LoVo (cell line): ENCODE measurements around the gene GALNT12.
A peak's percentile ranks its signal among the peaks of the same experiment; 100 is the strongest.

ENCODE experiments used
- DNase-seq: peaks from one replicate; pipeline ENCODE4 v3.0.0-alpha.2; 2016; ENCODE audit warnings: low spot score

GALNT12 gene

DNA sequence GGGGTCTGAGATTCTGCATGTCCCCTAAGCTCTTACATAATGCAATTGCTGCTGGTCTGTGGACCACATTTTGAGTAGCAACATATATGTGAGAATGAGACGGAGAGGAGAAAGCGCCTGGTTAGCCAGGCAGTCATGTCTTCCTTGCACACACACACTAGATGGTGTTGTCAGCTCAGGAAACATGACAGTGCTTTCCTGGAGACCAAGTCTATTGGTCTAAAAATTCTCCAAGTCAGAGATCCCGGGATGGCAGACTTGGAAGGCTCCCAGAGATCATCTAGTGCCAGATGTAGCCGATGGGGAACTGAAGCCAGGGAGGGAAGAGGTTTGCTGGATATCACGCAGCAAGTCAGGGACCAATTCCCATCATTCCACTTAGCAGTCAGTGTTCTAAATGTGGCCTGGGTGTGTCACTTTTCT lies 53.4 kb downstream of the GALNT12 start:
- DNase-seq: peak; percentile 32

DNA sequence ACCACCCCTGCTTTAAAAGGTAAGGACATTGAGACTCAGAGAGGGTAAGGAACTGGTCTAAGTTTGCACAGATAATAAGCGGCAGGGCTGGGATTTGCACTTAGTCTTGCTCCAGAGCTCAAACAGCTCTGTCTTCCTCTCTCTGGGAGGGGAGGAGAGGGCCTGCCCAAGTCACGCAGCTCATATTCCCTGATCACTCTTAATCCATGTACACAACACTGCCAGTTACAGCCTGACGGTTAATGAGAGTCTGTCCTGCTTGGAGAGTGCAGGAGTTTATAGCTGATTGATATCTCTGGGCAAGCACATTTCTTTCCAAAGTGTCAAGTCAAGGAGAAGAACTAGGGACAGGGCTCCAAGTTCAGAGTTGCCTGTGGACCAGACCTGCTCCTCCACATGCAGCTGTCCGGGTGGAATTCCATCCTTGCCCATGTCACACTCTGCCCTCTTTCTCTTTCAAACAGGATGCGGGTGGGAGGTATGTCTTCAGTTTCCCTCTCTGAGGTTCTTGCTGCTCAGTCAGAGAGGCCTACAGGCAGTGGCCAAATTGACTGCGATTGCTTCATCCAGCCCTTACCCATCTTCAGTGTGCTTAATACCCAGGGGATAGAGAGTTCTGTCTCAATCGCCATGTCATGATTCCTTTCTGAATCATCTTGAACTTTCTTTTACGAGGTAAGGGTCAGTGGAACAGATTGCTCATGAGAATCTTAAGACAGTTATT lies 54.5 kb downstream of the GALNT12 start:
- peak; percentile 72 for DNase-seq

DNA sequence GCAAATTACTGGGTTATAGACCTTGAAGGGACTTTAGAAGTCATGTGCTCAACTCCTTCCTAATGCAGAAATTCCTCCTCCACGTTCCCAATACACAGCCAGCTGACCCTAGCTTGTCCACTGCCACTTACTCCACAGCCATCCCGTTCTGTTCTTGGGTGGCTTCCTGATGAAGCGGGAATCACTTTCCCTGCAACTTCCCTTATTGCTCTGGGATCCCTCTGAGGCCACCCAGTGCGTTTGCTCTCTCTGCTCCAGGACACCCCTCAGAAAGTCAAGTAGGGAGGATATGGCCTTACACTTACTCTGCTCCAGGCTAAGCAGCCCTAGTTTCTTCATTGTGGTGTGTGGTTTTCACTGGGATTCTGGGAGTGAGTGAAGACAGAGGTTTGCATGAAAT lies 55.5 kb downstream of the GALNT12 start:
- DNase-seq: no peak

DNA sequence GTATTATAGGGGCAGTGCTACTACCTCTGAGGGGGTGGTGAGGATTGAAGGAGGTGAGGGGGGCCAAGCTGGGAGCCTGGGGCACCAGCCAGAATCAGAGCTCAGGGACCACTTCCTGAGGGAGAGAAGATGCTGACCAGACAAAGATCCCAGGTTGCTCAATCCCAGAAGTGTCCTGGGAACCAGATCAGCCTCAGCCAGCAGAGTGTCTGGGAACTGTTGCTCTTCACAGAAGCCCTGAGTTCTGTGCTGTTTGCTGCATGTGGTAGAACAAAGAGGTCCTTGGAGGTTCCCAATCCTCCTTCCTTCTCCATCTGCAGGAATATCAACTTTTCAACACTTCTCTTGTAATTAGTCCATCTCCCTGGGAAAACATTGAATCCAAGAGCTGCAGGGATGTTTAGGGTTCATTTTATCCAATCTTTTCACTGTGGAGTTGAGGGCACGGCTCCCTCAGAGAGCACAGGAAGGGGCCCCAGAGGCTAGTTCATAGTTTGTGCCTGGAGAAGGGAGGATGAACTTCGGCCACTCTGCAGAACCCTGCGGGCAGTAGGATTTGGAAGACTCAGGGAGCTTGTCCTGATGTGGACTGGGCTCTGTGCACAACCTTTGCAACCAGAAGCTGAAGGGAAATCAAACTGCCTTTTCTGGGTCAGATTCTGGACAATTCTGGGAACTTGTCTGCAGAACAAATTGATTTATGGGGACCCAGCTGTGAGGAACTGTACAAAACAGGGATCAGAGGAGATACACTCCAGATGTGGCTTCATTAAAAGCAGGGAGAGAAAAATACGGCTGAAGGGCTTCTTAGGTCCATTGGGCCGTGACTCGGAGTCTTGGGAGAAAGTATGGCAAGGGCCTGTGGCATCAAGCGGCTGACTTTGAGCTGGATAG lies 57.1 kb downstream of the GALNT12 start:
- DNase-seq: no peak

DNA sequence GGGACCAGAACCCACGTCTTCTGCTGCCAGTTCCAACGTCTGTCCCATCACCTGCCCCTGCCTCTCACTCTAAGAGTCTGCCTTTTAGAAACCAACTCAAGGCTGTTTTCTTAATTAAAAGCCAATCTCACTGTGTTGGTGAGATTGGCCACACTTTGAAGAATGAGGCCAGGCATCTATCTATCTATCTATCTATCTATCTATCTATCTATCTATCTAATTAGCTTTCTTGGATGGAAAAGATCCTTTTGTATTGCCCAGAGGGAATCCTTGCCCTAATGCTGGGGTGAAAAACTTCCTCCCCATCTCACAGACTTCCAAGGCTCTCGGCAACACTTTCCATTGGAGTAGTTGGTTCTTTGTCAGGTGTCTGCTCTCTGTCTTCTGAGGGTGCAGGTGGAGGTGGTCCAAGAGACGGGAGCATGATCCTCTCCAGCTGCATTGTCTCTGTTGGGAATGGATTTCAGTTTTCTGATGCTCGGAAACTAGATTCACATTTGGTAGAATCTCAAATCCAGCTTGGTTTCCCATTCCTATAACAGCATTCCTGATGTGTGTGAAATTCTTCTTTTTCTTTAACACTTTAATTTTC lies 57.9 kb downstream of the GALNT12 start:
- no peak for DNase-seq

DNA sequence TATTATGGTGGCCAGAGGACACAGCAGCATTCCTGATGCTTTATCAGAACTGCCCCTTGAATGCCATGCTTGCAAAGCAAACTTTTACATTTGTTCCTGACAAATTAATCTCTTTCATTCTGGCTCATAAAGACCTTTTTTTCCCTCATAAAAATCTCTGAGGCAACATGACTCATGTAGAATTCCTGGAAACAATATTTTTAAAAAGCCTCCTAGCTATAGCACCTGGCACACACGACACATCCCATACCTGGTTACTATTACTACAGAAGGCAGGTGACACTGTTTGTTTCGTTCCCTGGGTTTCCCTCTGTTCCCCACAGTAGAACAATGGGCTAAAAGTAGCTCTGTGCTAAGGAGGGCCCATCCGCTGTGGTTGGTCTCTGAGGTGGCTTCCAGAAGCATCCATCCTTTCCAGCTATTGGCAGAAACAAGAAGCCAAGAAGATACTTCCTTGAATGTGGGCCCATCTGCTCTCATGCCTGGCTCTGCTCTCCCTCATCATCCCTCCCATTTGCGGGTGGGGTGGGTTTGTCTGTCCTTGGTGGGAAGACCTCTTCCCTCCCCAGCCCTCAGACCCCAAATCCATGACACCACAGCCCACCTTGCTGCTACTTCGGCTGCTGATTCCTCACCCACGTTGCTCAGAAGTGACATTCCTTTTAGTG lies 59.1 kb downstream of the GALNT12 start:
- peak; percentile 69 for DNase-seq

DNA sequence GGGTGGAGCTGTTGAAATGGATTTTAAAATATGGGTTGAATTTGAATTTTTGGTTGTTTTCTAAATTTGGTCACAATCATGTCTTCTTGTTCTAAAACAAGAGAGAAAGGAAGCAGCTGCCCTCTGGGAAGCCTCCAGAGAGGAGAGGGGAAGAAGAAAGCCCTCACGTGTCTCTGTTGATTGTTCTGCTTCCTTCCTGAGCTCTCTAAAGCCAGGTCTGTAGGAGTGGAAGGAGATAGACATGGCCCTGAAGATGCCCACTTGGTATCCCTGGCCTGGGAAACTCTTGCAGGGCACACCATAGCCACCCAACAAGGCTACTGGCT lies 59.6 kb downstream of the GALNT12 start:
- no peak for DNase-seq

DNA sequence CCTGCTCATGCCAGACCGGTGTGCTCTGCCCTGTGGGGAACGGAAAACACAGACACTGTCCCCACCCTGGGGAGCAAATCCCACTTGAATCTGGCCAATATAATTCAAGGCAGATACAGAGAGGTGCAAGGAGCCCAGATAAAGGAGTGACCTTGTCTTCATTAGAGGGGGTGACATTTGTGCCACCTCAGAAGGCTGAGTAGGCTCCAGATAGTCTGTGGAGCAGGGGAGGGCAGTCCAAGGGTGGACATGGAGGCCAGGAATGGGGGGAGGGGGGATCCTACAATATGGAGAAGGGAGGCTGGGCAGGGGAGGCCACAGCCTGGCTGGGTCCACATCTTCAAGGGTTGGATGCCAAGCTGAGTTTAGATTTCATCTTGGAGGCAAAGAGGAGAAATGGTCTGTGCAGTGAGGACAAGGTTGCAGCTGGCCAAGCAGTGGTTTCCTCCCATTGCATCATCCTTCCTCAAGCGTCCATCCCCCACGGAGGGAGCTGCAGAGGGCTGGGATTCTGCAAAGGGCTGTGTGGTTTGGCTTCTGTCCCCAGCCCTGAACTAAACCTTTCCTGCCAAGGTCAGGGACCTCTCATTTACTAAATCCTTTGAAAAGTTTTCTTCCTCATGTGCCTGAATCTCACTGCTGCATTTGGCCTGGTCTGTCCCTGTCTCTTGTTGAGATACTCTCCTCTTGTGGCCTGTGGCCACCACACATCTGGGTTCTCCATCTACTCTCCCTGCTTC lies 60.1 kb downstream of the GALNT12 start:
- DNase-seq: peak; percentile 81

DNA sequence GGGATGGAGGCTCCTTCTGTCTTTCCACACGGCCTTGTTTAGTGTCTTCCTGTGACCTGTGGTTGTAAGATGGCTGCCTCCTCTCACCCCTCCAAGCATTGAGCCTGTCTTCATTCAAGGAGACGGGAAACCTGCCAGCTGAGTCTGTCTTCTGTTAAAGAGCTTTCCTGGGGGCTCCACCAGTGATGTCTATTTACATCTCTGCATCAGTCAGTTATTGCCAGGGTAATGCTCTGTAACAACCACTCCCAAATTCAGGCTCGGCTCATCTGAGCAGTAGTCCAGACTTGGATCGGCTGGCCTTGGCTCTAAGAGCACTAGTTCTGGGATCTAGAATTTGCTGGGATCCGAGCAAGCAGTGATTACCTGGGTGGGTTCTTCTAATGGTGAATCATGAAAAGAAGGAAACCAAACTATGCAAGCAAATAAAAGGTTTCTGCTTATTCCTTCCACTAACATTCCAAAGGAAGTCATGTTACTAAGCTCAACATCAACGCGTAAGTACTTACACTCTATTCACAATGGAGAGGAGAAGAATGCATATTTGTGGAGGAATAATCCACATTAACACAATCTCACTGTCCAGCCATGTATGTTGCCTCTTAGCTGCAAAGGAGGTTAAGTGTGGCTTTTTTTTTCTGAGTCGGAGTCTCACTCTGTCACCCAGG lies 61.7 kb downstream of the GALNT12 start:
- no peak for DNase-seq

DNA sequence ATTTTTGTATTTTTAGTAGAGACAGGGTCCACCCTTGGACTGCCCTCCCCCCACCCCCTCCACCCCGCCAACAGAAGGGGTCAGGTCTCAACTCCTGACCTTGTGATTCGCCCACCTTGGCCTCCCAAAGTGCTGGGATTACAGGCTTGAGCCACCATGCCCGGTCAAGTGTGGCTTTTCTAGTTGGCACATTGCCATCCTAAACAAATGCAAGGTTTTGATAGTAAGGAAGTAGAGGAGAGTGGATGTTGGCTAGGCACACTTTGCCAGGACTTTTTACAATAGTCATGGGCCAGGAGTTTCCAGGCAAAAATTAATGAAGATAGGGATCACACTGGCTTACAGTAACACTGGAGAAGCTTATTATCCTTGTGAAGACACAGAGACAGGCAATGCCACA lies 62.4 kb downstream of the GALNT12 start:
- DNase-seq: no peak

DNA sequence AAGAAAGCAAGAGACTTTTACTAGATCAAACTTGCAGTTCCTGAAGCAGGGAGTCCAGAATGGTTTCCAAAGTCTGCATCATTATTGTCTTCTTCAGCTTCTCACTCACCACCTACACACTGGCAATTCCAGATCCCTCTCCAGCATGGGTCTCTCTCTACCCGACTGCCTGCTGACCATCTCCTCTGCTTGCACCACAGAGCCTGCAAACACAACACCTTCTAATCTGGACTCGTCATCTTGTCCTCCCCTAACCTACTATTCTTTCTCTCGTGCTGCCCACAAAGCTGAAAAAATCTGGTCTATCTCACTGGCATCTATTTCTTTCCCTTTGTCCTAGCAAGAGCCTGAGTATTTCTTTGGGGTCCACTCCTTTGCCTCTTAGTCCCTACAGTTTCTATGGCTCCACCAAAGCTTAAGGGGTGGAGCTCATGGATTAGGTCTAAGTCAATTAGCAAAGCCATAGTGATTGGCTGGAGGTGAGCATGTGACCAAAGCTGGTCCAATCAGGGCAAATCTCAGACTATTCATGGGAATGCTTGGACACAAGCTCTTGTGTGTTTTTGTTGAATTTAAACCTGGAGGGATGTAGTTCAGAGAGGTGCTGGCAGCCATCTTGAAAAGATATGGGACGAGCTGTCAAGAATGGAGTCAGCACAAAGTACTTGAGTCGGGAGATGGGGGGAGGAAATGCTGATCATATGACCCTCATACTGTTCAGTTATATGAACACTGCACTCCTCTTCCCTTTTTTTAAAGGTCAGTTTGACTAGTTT lies 63.5 kb downstream of the GALNT12 start:
- DNase-seq: no peak

DNA sequence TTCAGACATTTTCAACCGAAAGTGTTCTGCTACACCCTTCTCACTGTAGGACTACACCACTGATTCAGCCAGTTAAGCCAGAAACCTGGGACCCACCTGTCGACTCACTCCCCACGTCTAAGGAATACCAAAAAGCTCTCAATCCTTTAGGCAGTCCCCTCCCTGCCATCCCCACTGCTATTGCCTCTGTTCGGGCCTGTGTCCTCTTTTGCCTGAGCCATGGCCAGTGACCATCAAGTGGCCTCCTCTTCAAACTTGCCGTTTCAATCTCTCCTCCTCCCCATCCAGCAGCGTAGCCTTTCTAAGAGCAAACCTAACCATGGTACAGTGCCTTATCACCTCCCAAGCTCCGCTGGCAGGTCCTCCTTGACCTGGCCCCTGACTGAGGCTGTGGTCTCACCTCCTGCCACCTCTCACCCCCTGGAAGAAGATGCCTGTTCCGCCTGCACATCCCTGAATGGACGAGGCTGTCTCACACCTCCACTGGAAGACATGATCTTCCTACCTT lies 64.1 kb downstream of the GALNT12 start:
- DNase-seq: no peak

DNA sequence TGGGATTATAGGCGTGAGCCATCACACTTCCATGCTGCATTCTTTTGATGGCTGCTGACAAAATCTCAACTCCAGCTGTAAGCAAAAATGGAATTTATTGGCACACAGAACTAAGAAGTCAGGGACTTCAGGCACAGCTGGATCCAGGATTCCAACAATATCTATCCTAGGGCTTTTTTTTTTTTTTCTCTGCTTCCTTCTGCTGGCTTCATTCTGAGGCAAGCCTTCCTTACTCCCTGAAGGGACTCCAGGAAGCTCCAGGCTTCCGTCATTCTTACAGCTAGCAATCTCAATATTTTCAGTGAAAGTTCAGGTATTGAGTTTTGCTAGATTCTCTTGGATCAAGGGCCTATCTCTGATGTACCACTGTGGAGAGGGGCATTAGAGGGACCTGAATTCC lies 66.1 kb downstream of the GALNT12 start:
- no peak for DNase-seq

DNA sequence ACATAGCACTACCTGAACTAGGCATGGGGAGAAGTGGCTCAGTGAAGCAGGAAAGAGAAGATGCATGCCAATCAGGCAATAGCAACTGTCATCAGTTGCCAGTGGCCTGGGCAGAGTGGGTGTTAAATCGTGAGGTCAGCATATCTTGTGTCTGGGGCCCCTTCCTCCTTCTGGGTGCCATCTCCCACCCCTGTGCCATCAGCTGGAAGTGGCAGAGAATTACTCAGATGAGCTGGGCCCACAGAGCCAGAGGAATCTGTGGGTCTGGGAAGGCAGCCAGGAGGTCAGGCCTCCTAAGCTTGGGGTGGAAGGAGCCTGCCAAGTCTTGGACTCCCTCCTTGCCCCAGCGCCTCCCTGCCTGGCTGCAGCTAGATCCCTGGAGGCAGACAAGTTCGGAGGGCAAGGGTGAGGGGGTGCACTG lies 66.5 kb downstream of the GALNT12 start:
- no peak for DNase-seq

DNA sequence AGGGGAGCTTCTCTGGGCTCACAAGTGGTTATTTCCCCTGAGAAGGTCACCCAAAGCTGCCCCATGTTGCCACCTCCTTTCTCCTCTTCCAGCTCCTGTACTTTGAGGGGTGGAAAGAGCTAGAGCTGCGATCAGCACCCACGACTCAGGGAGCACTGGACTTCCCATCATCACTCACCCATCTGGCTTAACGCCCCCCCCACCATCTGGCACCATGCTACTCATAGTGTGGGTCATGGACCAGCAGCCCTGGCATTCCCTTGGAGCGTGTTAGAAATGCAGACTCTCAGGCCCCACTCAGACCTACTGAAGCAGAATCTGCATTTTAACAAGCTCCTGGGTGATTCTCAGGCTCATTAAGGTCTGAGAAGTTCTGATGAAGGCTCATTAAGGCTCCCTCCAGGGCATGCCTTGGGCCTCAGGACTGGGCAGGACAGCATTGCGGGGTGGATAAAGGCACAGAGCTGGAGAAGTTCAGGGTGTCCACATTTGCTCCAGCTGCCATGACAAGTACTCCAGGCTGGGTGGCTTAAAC lies 67.3 kb downstream of the GALNT12 start:
- DNase-seq: no peak

DNA sequence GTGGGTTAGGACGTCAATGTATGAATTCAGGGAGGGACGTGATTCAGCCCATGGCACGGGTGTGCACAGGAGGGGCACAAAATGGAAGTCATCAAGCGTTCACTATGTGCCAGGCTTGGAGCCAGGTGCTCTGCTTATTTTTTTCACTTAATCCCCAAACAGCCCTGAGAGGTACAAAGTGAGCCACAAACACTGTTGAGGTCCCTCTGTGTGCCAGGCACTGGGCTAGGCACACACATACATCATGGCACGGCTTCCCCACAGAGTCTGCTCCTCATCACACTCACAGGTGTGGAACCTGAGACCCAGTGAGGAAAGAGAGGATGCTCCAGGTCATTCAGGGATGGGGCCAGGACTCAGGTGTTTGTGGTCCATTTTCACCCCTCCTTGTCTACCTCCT lies 68.1 kb downstream of the GALNT12 start:
- DNase-seq: no peak

DNA sequence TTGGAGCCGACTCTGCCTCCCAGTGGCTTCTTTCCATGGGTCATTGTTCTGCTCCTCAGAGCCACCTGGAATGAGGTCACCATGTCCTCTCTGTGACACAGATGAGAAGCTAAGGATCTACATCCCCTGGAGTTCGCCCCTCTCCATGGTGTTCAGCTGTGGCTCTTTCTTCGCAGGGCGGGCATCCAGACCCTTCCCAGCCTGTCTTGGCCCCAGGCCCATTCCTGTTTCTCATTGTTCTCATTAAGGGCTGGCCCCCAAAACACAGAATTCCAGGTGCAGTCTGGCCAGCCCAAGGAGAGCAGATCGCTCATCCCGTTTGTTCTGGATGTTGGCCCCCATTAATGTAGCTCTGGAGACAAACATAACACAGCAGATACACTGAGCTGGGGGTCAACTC lies 69.8 kb downstream of the GALNT12 start:
- no peak for DNase-seq

DNA sequence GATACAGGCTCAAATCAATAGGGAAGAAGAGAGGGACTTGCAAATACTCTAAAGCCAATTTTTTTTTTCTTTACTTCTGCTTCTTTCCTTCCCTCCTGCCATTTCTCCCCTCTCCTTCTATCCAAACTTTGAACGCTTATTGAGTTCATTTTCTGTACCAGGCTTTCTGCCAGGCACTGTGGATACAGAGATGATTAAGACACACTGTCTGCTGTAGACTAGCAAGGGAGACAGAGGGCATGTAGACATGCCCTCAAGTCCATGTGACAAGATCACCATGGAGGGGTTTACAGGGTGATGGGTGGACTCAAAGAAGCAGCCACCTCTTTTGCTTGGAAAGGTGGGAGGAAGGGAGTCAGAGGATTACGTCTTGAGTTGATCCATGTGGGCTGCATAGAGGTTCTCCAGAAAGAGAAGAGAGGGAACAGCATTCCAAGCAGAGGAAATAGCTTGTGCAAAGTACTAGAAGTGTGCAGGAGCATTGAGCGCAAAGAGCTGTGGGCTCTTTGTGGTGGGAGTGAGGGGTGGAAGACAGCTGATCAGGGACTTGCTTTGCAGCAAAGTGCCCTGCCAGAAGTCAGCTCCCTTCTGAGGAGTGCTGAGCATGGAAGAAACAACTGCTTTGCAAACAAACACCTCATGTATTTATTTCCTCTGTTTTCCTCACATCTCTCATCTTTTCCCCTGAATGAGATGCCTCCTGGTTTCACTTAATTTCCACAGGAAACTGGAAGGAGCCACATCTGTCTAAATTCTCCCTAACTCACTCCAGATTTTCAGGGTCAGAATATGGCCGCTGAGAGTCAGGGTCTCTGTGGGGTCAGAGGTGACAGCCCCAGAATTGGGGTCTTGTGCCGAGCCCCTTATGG lies 71.9 kb downstream of the GALNT12 start:
- no peak for DNase-seq

DNA sequence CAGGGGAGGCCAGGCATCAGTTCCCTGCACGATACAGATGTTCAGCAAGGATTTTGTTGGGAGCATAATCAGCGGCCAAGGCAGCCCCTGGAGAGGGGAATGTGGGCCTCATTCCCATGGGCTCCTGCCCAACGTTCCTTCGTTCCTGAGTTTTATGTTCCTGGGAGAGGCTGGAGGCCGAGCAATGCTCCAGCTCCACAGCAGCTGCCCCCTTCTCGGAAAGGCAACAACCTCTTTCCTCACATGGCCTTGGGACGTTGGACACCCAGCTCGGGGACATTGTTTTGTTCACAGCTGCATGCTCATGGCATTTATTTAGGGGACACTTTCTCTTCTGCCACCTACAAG lies 72.5 kb downstream of the GALNT12 start:
- DNase-seq: no peak
